Spinal cord (tissue), 10 donors: ENCODE measurements around the gene SETD7. TPM values are rescaled to one million over a fixed set of nuclear protein-coding genes. Genes with fewer than 3 reads are reported as not detected.
A peak's percentile ranks its signal among the peaks of the same experiment; 100 is the strongest.

Experiments used
- DNase-seq, 6 donors: peaks; one replicate each; pipeline versions ENCODE4 v3.0.0 to v3.0.0-alpha.2; 2013 to 2015; ENCODE audit warnings: low spot score in 6 of 6, low read depth in 4 of 6
- H3K27ac ChIP-seq: one replicate; pipeline ENCODE4 v1.5.1; 2013; ENCODE audit warnings: low read depth, low read length, control low read depth
- H3K27me3 ChIP-seq: one replicate; pipeline ENCODE4 v1.6.1; 2013; ENCODE audit warnings: low read length; ENCODE audit not compliant: control insufficient read depth, insufficient read depth
- H3K36me3 ChIP-seq: one replicate; pipeline ENCODE4 v1.6.1; 2013; ENCODE audit warnings: low read length; ENCODE audit not compliant: control insufficient read depth, insufficient read depth
- H3K4me1 ChIP-seq: one replicate; pipeline ENCODE4 v1.6.1; 2013; ENCODE audit warnings: low read length; ENCODE audit not compliant: control insufficient read depth, insufficient read depth
- H3K4me3 ChIP-seq: one replicate; pipeline ENCODE4 v1.5.1; 2013; ENCODE audit warnings: low read depth, low read length, control low read depth
- H3K9me3 ChIP-seq: one replicate; pipeline ENCODE4 v1.6.1; 2013; ENCODE audit warnings: low read length; ENCODE audit not compliant: control insufficient read depth, insufficient read depth
- WGBS: methylation state at CpG from one replicate; pipeline ENCODE4 v1.1.5; 2013; ENCODE audit warnings: missing lambda C conversion rate; ENCODE audit not compliant: insufficient coverage; 5-methylcytosine and 5-hydroxymethylcytosine counted together
- polyA plus RNA-seq, 2 donors: library from polyadenylated mRNA; unstranded; fragments of 120-200 nt; gene quantifications; one replicate each; pipeline ENCODE4 v1.2.1, GENCODE V29; 2013; ENCODE audit not compliant: insufficient read length in 2 of 2
- total RNA-seq, 2 donors: library from RNA; depleted of rRNA in 1 of 2; stranded (reverse); fragments of 120-200 nt in 1 of 2; fragments of >200 nt in 1 of 2; gene quantifications; one replicate each; pipeline versions ENCODE4 v1.2.3 to v1.2.4, GENCODE V29; 2013 to 2014
- donor health status: healthy.

SETD7 gene
- total and polyA plus RNA-seq, 4 donors = 13.2 to 41.0 (median 24.6) TPM

DNA sequence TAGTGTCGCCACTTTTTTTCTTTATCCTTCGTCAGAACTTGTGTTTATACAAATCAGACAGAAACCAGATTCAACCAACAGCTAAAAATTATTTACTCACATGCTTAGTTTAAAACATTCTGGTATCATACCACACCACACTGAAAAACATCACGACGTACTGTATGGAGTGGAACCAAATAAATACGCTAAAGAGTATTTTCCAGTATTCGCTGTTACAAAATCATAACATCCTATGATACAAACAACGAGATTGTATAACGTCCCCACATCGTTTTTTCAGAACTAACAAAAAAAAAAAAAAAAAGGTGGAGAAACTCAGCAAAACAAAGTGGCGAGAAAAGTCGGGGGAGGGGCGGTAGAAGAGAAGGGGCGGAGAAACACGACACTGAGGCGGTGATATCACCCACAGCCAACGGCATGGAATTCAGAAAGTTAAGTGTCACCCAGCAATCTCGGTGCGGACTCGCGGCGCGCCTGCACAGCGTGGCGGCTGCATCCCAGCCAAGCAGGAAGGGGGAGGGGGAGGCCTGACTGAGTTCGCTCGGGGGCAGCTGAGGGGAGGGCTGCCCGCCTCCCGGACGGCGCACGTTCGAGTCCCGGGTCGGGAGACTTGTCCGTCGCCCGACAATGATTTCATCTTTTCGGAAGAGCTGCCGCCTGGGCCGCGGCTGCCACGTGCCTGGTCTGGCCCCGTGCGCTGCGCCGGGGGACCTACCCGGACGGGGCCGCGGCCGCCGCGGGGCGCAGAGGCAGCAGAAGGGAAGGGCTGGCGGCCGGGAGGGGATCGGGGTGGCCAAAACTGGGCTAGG, 920 bp downstream of the SETD7 start:
- Histone ChIP-seq H3K4me3 (peak overlapping the region; percentile 94), H3K27me3 (peaks cover 24% of the 10 kb centered on the region), H3K4me1 (peaks cover 17% of the 10 kb centered on the region), H3K36me3 (no peaks in the 10 kb centered on the region), H3K9me3 (no peaks in the 10 kb centered on the region), H3K27ac (peak overlapping the region; percentile 84)
- peak; percentile 48 to 94 (median 71) for DNase-seq
- WGBS = 0% methylated on average over 48 of the region's 57 CpGs

DNA sequence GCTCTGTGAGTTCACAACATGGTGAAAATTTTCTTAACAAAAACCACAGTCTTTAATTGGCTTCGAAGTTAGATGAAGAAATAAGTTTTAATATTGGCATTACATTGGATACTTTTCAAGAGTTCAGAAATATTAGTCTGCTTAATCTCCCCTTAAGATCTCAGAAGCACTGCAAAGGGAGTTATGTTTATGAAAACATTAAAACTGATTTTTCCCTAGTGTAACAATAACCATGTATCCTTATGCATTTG, 1.5 kb downstream of the SETD7 start:
- no peaks in the 10 kb centered on the region for H3K9me3 ChIP-seq
- no peak for DNase-seq
- H3K36me3 ChIP-seq = no peaks in the 10 kb centered on the region
- H3K4me3 ChIP-seq = peak overlapping the region; percentile 94
- H3K27me3 ChIP-seq = peaks cover 19% of the 10 kb centered on the region
- peak overlapping the region; percentile 84 for H3K27ac ChIP-seq
- peaks cover 17% of the 10 kb centered on the region for H3K4me1 ChIP-seq
- WGBS = no CpG with 5 or more reads among the region's 1 CpG

DNA sequence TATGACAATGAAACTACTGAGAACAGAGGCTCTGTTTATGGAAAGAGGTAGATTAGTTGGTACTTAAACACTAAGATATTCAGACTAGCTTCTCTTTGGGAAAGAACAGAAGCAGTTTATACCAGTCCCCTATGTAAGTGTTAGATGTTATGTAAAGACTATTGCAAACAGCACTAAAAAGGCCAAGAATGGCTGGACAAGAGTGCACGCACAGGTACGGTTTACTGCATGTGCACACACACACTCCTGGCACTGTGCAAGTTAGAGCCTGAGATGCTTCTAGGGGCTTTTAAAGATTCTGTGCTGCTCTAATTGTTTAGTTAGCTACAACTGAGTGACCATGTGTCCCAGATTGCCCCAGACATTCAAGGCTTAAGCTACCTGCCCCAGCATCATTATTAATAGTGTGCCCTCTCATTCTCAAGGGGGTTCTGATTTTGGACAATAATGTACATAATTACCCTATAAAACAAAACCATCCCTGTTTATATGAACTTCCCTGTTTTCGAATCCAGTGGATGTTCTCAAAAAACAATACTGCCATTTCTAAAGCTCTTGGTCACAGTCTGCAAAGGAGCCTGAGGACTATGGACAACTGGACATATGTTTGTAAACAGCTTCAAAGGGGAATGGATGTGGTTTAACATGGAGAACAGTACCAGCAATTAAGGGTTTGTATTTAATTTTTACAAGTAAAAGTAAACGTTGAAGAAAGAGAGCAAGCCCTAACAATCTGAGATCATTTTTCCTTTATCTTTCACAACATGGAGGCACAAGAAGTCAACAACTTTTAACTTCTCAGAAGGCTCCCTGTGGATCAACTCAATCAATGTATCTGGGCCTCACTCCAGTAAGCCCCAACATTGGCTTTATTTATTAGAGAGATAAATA, 2.0 kb downstream of the SETD7 start:
- H3K27ac ChIP-seq = peak overlapping the region; percentile 84
- 79% methylated on average over 2 of the region's 4 CpGs for WGBS
- peaks cover 19% of the 10 kb centered on the region for H3K27me3 ChIP-seq
- peak overlapping the region; percentile 94 for H3K4me3 ChIP-seq
- H3K4me1 ChIP-seq = peaks cover 17% of the 10 kb centered on the region
- no peaks in the 10 kb centered on the region for H3K36me3 ChIP-seq
- peak in 1 of 6 donors; percentile 21 for DNase-seq
- H3K9me3 ChIP-seq = no peaks in the 10 kb centered on the region

DNA sequence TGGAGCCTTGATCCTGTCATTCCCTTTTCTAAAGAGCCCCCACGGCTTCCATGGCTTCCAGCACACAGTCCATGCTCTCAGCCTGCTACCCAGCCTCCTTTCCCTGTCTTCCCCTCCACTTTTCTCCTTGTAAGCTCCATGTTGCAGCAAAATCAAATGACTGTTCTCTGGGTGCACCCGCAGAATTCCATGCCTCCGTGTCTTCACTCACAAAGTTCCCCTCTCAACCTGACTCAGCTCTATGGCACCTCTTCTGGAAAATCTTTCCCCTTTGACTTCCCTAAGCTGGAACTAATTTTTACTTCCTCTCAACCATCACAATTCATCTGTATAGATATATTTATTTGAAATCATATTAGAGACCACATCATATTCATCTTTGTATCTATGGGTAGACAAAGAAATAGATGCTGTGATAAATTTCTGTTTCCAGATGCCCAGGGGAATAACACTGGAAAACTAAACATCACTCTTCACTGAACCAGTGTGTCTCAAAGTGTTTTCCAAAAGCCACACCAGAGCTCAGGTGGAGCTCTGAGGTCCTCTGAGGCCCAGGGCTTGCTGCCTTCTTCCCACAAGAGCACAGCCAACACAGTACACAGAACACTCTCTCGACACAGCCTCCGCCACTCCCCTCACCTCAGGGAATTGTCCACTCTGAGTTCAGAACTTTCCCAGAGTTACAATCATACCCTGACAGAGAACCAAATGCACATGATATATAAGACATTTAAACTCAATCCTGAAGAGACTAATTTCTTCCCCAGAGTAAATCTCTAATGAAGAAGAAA, 3.3 kb downstream of the SETD7 start:
- H3K4me3 ChIP-seq = no peak overlapping the region
- peaks cover 17% of the 10 kb centered on the region for H3K4me1 ChIP-seq
- H3K9me3 ChIP-seq = no peaks in the 10 kb centered on the region
- DNase-seq = no peak
- H3K36me3 ChIP-seq = no peaks in the 10 kb centered on the region
- peaks cover 11% of the 10 kb centered on the region for H3K27me3 ChIP-seq
- peak overlapping the region; percentile 37 for H3K27ac ChIP-seq
- 67% methylated on average over 5 of the region's 5 CpGs for WGBS

DNA sequence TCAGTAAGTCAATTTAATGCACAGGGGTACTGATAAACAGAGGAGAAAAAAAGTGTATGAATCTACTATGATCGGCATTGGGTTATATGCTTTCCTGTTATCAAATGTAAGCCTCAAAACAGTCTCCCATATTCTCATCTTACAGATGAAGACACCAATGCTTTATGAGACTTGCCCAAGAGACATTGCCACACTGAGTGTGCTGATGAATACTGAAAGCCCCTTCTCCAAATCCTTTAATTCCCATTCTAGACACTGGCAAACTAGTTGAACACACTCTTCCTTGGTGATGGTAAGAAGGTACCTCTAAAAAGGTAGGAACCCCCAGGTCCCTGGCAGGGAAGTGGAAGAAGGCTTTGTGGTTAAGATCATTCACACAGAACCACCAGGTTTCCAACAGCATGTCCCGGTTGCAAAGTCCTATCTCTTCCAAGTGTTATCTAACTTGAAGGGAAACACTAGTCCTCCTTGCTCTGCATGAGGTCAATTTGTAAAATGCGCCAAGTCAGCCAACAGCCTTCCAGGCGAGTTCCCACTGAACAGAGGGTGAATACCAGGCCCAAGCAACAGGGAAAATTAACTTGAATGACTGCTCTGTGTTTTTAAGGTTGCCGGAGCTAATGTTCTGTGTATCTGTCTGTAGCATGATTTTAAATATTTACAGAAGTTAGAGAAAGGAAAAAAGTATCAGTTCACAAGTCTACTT, 5.1 kb downstream of the SETD7 start:
- Histone ChIP-seq H3K36me3 (no peaks in the 10 kb centered on the region), H3K27me3 (no peaks in the 10 kb centered on the region), H3K9me3 (no peaks in the 10 kb centered on the region), H3K27ac (no peak overlapping the region), H3K4me1 (peaks cover 3% of the 10 kb centered on the region), H3K4me3 (no peak overlapping the region)
- peak in 1 of 6 donors; percentile 52 for DNase-seq
- WGBS = 43% methylated on average over 2 of the region's 5 CpGs

DNA sequence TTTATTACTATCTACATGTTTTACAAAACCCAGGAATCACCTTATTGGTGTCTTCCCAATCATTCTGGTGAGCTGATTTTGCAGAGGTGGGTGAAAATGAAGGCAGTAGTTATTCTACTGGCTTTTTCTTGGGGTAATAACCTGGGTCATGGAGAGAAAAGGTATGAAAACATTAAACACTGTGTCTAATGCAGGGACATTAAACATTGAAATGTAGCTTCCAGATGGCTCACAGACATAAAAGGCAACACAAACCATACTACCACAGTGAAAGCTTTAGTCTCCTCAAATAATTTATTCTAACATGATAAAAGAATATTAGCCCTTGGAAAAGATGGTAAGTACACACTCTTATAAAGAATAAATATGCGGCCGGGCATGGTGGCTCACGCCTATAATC, 8.0 kb downstream of the SETD7 start:
- H3K27me3 ChIP-seq = no peaks in the 10 kb centered on the region
- DNase-seq = no peak
- no CpG with 5 or more reads among the region's 3 CpGs for WGBS
- H3K27ac ChIP-seq = no peak overlapping the region
- peaks cover 2% of the 10 kb centered on the region for H3K36me3 ChIP-seq
- no peak overlapping the region for H3K4me3 ChIP-seq
- peaks cover 3% of the 10 kb centered on the region for H3K4me1 ChIP-seq
- H3K9me3 ChIP-seq = no peaks in the 10 kb centered on the region

DNA sequence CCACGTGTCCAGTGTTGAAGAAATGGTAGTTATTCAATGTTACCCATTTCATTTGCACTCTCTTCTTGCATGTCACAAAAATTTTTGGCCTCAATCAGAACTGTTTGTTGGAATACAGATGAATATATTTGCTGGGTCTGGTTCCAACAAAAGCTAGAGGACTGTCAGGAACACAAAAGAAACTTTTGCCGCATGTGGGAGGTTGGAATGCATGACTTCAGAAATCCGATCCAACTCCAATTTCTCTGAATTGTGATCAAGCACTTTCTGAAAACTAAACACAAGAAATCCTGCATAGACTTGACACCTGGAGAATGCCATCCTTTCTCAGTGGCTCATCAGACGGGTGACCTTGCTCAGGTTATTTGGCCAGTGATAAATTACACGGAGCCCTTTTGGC, 15.4 kb downstream of the SETD7 start:
- Histone ChIP-seq H3K9me3 (no peaks in the 10 kb centered on the region), H3K27me3 (no peaks in the 10 kb centered on the region), H3K36me3 (peaks cover 2% of the 10 kb centered on the region), H3K4me3 (no peak overlapping the region), H3K27ac (no peak overlapping the region), H3K4me1 (no peaks in the 10 kb centered on the region)
- WGBS = 73% methylated on average over 2 of the region's 5 CpGs
- DNase-seq = no peak

DNA sequence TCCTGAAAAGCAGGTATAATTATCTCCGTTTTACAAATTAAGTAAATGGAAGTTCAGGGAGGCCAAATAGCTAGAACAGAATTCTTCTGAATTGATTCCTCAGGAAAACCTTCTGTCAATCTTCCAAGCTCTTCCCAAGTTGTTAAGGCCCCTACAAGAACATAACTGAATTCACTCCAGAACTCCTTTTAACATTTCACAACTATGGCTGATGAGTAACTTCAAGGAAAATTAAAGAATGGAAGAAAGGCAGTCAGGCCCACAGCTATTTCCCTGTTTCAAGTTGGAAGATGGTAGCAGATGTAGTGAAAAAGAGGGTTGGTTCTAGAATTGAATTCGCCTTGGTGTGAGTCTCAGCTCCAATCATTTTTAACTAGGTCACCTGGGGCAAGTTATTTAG, 15.9 kb downstream of the SETD7 start:
- Histone ChIP-seq H3K4me3 (no peak overlapping the region), H3K36me3 (peaks cover 2% of the 10 kb centered on the region), H3K27me3 (no peaks in the 10 kb centered on the region), H3K9me3 (no peaks in the 10 kb centered on the region), H3K27ac (no peak overlapping the region), H3K4me1 (no peaks in the 10 kb centered on the region)
- no CpG with 5 or more reads among the region's 2 CpGs for WGBS
- no peak for DNase-seq

DNA sequence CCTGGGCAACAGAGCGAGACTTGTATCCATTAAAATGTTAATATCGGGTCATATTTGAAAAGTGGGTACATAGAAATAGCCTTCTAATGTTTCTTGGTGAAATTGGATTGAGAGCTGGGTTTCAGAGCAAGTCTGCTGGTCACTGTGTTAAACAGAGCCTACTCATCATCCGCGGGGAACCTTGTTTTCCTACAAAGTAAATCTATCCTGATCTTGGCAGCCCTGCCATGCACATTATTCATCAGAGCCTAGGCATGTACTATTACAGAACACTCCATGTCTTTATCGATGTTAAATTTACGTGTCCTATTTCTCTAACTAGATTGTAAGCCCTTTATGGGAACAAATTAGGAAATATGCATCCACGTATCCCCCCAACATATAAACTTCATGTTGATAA, 18.7 kb downstream of the SETD7 start:
- Histone ChIP-seq H3K4me3 (no peak overlapping the region), H3K9me3 (no peaks in the 10 kb centered on the region), H3K27me3 (no peaks in the 10 kb centered on the region), H3K4me1 (peaks cover 3% of the 10 kb centered on the region), H3K27ac (no peak overlapping the region), H3K36me3 (no peaks in the 10 kb centered on the region)
- WGBS = 100% methylated on average over 1 of the region's 7 CpGs
- no peak for DNase-seq
